GM20431 (cell line): ENCODE measurements around the gene HID1.
"Not testable (repeated sequence)": the region's sequence is repeated elsewhere in the genome, so short reads cannot be mapped to it uniquely, and the experiment has no call there.

Source experiments
- in situ Hi-C: fragments of 300-500 bp; cut with MseI, MboI; formaldehyde crosslinking; loops from one replicate; pipeline ENCODE4 v1.15.0; 2020; ENCODE audit warnings: low sequenced_read_pairs; ENCODE audit not compliant: unreplicated experiment

Gene HID1

DNA sequence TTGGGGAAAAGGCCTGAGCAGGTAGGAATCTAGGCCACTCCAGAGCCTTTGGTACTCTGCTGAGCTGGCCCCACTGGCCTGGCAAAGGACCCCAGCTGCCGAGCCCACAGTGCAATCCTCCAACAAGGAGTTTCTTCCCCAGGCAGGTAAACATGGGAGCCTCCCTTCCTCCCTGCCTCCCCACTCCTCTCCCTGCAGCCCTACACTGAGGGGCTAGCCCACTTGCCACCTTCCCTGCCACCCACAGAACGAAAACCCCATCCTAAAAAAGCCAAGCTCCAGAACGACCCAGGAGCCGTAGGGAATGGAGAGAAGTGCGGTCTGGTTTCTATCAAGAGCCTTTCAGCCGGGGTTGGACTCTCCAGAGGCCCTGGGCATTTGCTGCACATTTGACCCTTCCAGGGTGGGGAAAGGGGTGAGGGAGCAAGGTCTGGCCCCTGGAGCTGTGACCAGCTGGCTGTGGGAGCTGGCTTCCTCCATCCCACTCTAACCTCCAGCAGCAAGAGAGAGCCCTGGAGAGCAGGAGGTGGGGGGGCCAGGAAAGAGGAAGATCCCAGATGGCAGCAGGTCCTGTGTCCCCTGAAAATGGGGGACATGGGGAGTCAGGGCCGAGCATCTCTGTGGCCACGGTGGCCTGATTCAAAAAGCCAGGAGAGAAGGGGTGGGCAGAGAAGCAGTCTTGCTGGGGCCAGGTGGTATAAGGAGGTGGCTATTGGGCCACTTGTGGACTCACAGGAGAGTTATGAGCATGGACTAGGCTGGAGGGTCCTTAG, 1.3 kb downstream of the HID1 start:
- in situ Hi-C loops, result no loop called here

DNA sequence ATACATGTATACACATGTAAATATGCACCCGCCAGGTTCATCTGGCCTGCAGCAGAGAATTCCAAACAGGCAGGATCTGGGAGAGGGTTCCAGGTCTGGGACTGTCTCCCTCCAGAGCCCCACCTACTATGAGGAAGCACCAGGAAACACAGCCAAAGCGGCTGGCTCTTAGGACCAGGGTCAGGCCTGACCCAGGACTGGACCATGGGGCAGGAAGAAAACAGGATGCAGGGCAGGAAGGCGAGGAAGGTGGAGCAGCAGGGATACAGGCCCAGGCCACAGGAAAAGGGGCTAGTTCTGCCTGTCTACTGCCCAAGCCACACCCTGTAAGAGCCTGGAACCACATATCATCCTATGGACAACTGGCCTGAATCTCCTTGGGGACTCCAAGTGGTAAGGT, 2.2 kb downstream of the HID1 start:
- in situ Hi-C loops, result no loop called here

DNA sequence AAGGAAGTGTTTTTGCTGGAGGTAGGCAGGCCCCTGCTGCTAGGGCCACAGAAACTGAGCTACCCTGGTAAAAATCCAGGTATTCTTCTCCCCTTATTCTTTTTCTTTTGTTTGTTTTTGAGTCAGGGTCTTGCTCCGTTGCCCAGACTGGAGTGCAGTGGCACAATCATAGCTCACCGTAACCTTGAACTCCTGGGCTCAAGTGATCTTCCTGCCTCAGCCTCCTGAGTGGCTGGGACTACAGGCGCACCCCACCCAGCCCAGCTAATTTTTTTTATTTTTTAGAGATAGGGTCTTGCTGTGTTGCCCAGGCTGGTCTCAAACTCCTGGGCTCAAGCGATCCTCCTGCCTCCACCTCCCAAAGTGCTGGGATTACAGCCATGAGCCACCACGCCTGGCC, 3.1 kb downstream of the HID1 start:
- in situ Hi-C loops, result not testable (repeated sequence)

DNA sequence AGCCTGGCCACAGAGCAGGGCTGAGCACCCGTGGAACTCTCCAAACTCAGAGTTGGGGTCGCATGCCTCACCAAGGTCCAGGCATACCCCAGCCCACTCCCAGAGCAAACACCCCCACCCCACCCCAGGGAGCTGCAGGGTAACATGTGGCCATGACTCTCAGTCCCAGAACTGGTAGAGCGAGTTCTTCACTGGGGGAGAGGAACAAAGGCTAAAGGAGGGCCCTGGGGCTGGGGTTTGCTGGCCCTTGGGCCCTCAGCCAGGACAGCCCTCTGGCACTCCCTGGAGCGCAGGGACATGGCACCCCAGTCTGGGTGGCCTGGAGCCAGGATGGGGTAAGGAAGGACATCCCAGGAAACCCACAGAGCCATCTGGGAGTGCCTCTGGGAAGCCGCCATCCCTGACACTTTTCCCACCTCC, 4.2 kb downstream of the HID1 start:
- in situ Hi-C loops, result no loop called here

DNA sequence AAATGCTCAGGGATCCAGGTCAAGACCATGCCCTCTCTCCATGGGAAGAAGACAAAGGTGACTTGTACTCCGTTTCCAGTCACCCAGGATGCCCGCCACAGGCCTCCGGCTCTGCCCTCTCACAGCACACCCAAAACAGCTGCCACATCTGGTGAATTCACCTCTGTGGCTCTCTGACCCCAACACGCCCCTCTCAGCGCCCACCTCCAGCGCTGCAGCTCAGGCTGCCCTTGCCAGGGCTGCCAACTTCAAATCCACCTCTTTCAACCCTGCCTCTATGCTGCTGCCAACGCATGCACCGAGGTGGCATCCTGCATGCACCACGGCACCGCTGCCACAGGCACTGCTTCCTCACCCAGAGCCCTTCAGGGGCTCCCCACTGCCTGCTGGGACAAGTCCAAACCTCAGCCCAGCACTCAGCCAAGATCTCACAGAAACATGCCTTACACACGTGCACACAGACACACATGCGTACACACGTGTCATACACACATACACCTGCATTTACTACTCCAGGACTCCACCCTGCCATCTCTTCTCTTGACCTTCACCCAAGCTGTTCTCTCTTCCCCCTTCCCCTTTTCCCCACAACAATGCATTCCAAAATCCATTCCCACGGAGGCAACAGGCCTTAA, 7.5 kb downstream of the HID1 start:
- in situ Hi-C loops, result no loop called here

DNA sequence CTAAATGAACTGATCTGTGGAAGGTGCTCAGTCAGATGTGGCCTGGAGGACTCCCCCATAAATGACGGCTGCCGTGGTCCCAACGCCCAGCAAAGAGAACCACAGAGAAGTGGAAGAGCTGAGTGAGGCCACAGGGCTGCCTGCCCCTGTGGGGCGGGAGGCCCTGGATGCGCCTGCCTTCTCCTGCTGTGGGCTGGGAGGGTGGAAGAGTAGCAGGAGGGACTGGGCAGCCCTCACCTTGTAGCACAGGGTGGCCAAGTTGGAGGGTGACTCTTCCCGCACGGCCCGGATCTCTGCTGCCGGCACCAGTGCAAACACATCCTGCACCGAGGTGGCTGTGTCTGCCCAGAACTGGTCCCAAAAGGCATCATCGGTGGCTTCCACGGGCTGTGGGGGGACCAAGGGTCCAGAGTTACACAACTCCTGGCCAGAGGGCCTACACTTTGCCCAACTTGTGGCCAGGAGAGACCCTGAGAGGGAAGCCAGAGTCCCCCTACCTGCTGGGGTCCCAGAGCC, 8.3 kb downstream of the HID1 start:
- in situ Hi-C loops, result no loop called here

DNA sequence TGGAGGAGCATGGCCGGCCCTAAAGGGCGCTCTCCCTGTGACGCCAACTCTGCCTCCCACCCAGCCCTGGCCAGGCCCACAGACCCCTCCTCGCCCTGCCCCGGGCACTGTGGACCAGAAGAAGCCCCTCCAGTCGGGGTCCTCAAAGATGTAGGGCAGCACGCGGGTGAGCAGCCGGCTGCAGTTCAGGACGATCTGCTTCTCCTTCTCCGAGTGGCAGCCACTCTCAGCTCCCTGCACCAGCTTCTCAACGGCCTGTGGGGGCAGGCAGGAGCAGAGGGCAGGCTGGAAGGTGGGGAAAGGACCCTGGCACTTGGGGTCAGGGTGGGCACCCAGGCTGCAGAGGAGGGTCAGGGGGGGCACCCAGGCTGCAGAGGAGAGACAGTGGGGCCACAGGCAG, 8.9 kb downstream of the HID1 start:
- in situ Hi-C loops, result no loop called here

DNA sequence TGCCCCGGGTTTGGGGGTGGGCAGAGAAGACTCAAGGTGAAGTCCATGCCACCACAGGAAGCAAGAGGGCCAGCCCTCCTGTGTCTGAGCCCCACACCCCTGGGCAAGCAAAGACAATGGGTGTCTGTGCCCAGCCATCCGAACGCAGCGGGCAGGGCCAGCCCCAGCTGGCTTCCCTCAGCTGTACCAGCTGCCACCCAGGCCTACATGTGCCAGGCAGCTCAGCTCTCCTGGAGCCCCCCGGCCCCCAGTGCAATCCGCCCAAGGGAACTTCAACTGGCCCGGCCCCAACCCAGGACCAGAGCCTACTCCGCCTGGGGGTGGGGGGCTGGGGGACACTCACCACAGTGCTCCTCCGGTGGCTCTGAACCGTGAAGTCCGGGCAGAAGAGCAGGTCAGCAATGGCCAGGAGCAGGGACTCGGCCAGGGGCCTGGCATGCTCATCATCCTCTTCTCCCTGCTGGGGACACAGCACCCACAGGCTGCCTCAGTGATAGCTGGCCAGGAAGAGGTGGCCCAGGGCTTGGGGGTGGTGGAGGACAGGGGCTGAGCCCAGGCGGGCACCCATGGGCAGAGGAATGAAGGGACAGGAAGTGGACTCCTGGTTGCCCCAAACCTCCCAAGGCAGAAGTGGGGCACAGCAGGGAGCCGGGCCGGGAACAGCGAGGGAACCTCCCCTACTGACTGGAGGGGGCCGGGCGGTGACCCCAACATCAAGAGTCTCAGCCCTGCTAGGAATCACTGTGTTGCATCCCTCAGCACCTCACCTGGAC, 9.8 kb downstream of the HID1 start:
- in situ Hi-C loops, result no loop called here

DNA sequence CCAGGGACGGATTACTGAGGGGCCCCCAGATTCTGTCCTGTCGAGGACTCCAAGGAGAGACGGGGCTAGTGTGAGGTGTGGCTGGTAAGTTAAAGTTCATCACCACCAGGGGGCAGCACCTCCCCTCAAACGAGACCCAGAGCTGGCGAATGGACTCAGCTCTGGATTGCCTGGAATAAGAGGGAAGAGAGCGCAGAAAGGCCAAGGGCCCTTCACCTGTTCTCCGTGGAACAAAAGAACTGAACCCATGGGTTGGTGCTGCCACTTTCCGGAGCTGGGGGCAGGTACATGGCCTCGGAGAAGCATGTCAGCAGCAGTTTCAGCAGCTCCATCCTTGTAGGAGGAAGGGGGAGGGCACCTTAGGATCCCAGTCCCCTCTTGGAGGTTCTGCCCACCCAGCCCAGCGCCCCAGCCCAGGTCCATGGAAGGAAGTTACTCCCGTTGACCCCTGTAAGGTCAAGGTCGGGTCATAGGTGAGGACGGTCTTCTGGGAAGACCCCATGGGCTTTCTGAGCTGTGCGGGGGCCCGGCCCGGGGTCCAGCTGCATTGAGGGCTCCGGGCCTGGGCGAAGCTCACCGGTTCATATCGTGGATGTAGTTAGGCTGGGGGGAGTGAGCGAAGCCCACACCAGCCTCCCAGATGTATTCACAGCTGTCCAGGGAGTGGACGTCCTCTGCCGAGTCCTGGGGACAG, 10.8 kb downstream of the HID1 start:
- in situ Hi-C loops, result no loop called here

DNA sequence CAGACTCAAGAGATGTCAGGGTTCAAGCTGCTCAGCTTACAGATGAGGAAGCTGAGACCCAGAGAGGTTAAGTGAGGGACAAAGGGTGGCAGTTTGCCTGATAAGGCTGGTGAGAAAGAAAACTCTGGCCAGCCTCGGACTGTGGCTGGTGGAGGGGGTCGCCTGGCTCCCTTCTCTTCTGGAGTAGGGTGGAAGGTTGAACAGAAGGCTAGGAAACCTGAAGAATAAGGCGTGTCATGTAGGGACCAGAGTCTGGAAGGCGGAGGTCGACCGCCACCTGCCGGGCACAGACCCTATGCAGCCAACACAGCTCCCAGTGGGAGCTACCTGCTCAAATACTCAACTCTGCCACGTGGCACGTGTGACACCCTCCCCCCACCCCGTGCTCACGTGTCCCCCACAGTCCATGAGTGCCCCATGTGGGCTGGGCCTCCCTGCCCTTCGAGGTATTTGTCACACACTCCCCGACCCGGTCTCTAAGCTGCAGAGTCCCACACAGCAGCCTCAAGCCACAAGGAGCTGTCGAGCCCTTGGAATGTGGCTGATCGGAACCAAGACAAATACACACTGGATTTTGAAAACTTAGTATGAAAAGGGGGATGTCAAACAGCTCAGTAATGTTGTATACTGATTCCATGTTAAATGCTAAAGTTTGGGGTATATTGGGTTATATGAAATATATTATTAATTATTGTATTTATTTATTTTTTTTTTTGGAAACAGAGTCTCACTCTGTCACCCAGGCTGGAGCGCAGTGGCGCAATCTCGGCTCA, 11.8 kb downstream of the HID1 start:
- in situ Hi-C loops, result no loop called here

DNA sequence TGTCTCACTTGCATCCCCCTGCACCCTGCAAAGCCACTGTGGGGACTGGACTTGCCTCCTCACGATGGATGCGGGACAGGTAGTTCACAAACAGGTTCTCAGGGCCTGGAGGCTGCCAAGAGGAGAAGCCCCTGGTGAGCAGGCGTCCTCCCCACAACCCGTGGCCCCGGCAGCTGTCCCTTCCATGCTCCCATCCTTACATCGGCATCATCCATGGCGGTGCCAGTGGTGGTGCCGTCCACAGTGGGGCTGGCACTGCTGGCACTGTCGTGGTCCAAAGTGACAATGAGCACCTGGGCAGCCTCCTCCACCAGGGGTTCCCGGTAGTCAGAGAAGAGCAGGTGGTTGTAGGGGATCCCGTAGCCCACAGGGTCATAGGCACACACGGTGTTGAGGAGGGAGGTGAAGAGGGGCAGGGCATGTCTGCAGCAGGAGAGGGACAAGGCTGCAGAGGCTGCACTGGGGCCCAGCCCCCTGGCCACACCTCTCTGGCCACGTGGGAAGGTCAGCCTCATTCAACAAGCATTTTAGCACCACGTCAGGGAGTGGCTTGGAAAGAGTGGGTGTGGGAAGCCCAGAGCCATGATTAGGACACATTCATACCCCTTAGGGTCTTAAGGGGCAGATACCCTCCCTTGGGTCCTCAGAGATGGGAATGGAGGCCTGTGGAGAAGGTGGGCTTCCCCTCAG, 12.6 kb downstream of the HID1 start:
- in situ Hi-C loops, result no loop called here

DNA sequence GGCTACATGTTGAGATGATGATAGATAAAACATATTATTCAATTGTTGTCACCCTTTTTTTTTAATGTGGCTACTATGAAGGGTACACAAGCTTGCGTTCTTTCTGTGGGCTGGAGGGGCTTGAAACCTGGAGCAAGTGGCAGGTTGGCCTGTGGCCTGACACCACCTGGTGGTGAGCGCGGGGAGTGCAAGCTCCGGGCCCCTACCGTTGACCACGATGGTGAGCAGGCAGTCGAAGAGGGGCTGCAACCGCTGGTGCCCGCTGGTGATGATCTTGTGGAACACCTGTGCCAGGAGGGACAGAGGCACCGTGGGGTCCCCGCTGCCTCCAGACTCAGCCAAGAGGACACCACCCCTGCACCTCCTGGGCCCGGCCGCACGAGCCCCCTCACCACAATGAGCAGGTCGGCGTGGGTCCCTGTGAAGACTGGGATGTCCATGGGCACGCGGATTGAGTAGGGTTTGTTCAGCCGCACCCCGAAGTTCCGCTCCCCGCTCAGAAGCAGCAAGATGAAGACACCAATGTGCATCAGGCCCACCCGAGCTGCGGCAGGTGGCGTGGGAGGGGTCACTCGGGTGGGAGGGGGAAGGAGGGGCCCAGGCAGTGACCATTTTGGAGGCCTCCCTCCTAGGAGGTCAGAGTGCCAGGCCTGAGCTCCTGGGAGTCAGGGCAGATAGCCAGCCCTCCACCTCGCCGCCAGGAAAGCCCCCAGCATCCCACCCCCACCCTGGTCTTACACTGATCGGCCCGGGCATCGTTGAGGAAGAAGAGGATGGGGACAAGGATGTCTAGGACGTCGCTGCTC, 14.4 kb downstream of the HID1 start:
- in situ Hi-C loops, result no loop called here

DNA sequence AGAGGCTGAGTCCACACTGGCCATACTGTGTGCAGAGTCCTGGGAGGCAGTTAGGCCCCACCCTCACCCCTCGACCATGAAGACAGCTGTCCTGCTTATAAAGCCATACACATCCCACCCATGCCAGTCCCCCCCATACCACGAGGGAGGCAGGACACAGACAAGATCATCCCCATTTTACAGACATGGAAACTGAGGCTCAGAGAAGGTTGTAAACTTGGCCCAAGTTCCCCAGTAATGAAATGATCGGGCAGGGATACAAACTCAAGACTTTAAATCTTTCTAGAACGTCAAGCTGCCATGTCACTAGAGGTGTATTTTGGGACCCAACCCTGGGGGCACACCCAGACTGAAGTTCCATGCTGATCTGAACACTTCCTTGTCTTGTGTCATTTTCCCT, 16.5 kb downstream of the HID1 start:
- in situ Hi-C loops, result no loop called here

DNA sequence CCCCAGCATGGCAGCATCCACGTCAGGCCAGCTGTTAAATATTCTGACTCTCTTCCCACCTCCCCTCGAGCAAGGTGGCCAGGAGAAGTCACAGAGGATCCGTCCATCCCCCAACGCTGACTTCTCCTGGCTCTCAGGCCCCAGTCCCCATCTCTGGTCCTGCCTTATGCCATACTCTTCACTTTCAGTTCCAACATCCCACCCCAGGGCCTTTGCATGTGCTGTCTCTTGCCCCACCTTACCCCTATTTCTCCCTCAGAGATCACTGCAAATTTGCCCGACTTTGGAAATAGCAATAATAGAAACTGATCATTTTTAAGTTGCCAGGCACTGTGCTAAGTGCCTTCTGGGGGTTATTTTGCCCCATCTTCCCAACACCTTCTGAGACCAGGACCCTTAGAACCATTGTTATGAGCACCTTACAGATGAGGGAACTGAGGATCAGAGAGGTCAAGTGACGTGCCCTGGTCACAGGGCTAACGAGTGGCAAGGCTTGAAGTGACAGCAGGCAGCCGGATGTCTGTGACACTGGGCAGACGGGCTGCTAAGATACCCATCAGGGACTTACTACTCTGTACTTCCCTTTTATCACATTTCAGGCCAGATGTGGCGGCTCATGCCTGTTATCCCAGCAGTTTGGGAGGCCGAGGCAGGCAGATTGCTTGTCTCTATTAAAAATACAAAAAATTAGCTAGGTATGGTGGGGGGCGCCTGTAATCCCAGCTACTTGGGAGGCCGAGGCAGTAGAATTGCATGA, 17.7 kb downstream of the HID1 start:
- in situ Hi-C loops, result no loop called here

DNA sequence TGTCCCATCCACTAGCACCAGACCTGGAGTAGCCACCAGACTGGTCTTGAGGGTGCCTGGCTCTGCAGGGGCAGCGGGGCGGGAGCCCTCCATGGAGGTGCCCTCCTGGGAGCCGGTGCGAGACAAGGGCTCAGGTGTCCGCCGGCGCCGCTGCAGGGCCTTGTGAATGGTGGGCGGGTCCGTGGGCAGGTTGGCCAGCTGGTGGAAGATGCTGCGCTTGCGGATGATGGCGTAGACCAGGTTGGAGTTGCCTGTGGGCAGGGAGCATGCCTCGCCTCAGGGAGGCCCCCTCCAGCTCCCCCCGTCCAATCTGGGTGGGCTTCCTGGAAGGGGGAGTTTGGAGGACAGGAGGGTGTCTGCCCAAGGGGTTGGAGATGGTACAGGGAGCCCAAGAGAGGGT, 18.4 kb downstream of the HID1 start:
- in situ Hi-C loops, result no loop called here

DNA sequence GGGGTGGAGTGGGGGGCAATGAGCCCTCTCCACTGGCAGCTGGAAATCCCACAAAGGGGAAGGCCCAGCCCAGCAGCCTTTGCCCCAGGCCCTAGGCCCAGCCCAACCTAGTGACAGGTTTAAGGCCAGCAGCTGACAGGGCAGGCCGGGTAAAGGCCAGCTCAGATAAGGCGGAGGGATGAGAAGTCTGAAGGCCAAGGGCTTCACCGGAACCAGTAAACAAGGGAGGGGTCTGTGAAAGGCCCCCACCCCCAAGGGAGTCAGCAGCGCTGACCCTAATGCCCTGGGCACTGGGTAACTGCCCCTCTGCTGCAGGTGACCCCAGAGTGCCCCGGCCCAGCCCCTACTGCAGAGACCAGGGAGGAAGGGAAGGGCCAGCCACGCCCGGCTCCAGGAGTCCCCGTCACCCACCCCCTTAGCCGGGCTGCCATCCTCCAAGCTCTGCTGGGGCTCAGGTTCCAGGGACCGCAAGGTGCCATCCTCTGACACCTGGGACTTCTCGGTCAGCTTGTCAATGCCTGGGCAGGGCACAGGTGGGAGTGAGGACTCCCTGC, 19.3 kb downstream of the HID1 start:
- in situ Hi-C loops, result no loop called here

DNA sequence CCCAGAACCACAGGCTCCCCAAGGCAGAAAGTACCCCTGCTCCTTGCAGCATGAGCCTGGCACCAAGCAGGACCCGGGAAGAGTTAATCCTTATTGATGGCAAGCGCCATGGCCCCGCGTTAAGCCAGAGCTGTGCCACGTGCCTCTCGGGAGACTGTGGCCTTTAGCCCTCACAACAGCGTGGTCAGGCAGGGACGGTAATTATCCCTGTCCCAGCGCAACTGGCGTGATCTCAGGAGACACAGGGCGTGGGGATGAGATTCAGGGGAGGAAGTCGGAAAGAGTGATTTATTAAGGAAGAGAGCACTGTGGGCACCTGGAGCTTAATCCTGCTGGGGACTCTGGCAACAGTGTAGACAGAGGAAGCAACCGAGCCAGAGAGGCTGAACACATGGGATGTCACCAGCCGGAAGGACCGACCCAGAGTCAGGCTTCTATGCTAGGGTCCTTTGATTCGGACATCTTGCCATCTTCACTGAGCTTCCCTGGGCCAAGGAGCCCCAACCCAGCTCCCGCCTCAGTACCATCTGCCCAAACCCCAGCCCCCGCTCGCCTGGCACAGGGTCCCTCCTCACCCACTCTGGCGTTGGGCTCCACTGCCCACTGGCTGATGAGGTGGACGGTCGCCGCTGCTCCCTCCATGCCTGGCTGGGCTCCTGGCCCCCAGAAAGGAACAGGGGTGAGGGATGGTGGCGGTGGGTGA, 20.0 kb downstream of the HID1 start:
- in situ Hi-C loops, result no loop called here
